SU-DHL-6 (cell line): ENCODE results near the gene COL21A1.

ENCODE experiments used
- H2AFZ ChIP-seq: fragments of 200-600 bp; sonication (generic); 2 replicates; pipeline ENCODE4 v1.6.1; 2014; ENCODE audit warnings: low read depth, mild to moderate bottlenecking, moderate library complexity, mixed read lengths, antibody characterized with exemption, low read length; ENCODE audit not compliant: severe bottlenecking
- H3F3A ChIP-seq: fragments of 200-600 bp; shearing (Covaris generic); 2 replicates; pipeline ENCODE4 v1.6.0; 2016; ENCODE audit warnings: antibody characterized with exemption, mild to moderate bottlenecking; ENCODE audit not compliant: insufficient read depth
- H3K27ac ChIP-seq: fragments of 200-600 bp; sonication (generic); 2 replicates; pipeline ENCODE4 v1.5.1; 2016; ENCODE audit warnings: low read depth, mild to moderate bottlenecking, low read length, moderate library complexity, mixed read lengths
- H3K27me3 ChIP-seq: fragments of 200-600 bp; sonication (generic), shearing (Covaris generic); 2 replicates; pipeline ENCODE4 v1.6.0; 2014; ENCODE audit warnings: mild to moderate bottlenecking, low read length
- H3K36me3 ChIP-seq: fragments of 200-600 bp; sonication (generic); 2 replicates; pipeline ENCODE4 v1.6.1; 2014; ENCODE audit warnings: mild to moderate bottlenecking, low read length, mixed read lengths
- H3K4me2 ChIP-seq: fragments of 300-600, 200-600 bp; shearing (Covaris generic), sonication (generic); 2 replicates; pipeline ENCODE4 v1.6.0; 2014; ENCODE audit warnings: low read length, low read depth, mild to moderate bottlenecking; ENCODE audit not compliant: poor library complexity, severe bottlenecking
- H3K4me3 ChIP-seq: fragments of 200-600 bp; sonication (generic); 2 replicates; pipeline ENCODE4 v1.5.1; 2014; ENCODE audit warnings: antibody characterized with exemption, low read length, mild to moderate bottlenecking, mixed read lengths; ENCODE audit not compliant: insufficient read depth, poor library complexity, severe bottlenecking
- H3K79me2 ChIP-seq: fragments of 200-600 bp; sonication (generic); 2 replicates; pipeline ENCODE4 v1.6.1; 2014; ENCODE audit warnings: mild to moderate bottlenecking, low read length, moderate library complexity; ENCODE audit not compliant: insufficient read depth
- H3K9ac ChIP-seq: fragments of 200-600 bp; sonication (generic); 2 replicates; pipeline ENCODE4 v1.7.0; 2014; ENCODE audit warnings: mild to moderate bottlenecking, low read length
- H3K9me2 ChIP-seq: fragments of 200-600 bp; sonication (generic); replicated peaks from 2 replicates; pipeline ENCODE4 v1.6.1; 2014; ENCODE audit warnings: low read length; ENCODE audit not compliant: insufficient read depth
- H3K9me3 ChIP-seq: fragments of 200-600 bp; sonication (generic); 2 replicates; pipeline ENCODE4 v1.6.1; 2014; ENCODE audit warnings: low read length, mixed read lengths; ENCODE audit not compliant: insufficient read depth
- H4K20me1 ChIP-seq: fragments of 200-600 bp; sonication (generic); 2 replicates; pipeline ENCODE4 v1.6.1; 2014; ENCODE audit warnings: low read depth, mild to moderate bottlenecking, antibody characterized with exemption, low read length, moderate library complexity, mixed read lengths
- EZH2phosphoT487 ChIP-seq: fragments of 200-600 bp; sonication (generic), shearing (Covaris generic); conservative IDR thresholded peaks from 2 replicates; pipeline ENCODE4 v1.6.1; 2018; ENCODE audit warnings: mild to moderate bottlenecking, antibody characterized with exemption, low read length, moderate library complexity, mixed read lengths
- TF ChIP-seq, protein P1 (sequence below): fragments of 200-600 bp; sonication (generic); IDR thresholded peaks from one replicate; pipeline ENCODE4 v1.5.1; 2017; ENCODE audit warnings: antibody characterized with exemption, mild to moderate bottlenecking, low read length, moderate library complexity; ENCODE audit not compliant: insufficient read depth, poor library complexity, severe bottlenecking

The COL21A1 gene

GRCh38 chr6:56026455-56027180 lies 220.8 kb downstream of the COL21A1 start:
- no peaks in the 10 kb centered on the region for H3K79me2 ChIP-seq
- no peak overlapping the region for H2AFZ ChIP-seq
- no peak overlapping the region for H3K4me2 ChIP-seq
- no peaks in the 10 kb centered on the region for H3K9me2 ChIP-seq
- no peak overlapping the region for H3K9ac ChIP-seq
- no peaks in the 10 kb centered on the region; the same call in 1 of the 2 replicates for H3K9me3 ChIP-seq
- H3K36me3 ChIP-seq: no peaks in the 10 kb centered on the region
- H3K27me3 ChIP-seq: no peaks in the 10 kb centered on the region
- no peak overlapping the region for H3K4me3 ChIP-seq
- H4K20me1 ChIP-seq: no peaks in the 10 kb centered on the region; the same call in 1 of the 2 replicates
- H3K27ac ChIP-seq: no peak overlapping the region
- TF ChIP-seq, protein P1, sequence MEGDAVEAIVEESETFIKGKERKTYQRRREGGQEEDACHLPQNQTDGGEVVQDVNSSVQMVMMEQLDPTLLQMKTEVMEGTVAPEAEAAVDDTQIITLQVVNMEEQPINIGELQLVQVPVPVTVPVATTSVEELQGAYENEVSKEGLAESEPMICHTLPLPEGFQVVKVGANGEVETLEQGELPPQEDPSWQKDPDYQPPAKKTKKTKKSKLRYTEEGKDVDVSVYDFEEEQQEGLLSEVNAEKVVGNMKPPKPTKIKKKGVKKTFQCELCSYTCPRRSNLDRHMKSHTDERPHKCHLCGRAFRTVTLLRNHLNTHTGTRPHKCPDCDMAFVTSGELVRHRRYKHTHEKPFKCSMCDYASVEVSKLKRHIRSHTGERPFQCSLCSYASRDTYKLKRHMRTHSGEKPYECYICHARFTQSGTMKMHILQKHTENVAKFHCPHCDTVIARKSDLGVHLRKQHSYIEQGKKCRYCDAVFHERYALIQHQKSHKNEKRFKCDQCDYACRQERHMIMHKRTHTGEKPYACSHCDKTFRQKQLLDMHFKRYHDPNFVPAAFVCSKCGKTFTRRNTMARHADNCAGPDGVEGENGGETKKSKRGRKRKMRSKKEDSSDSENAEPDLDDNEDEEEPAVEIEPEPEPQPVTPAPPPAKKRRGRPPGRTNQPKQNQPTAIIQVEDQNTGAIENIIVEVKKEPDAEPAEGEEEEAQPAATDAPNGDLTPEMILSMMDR: no peak
- no peak for TF ChIP-seq EZH2phosphoT487
- no peaks in the 10 kb centered on the region for H3F3A ChIP-seq

- Histone ChIP-seq H3K27me3 (no peaks in the 10 kb centered on the region), H3F3A (no peaks in the 10 kb centered on the region), H3K4me3 (no peak overlapping the region), H3K9me3 (no peaks in the 10 kb centered on the region; the same call in 1 of the 2 replicates), H3K9ac (no peak overlapping the region), H3K79me2 (no peaks in the 10 kb centered on the region), H2AFZ (no peak overlapping the region), H3K36me3 (no peaks in the 10 kb centered on the region), H3K27ac (no peak overlapping the region), H4K20me1 (no peaks in the 10 kb centered on the region), H3K9me2 (no peaks in the 10 kb centered on the region), H3K4me2 (no peak overlapping the region)
- no peak for TF ChIP-seq EZH2phosphoT487
- TF ChIP-seq, protein P1: no peak
Measured at GRCh38 chr6:56025795-56026194, 221.6 kb downstream of the COL21A1 start.

GRCh38 chr6:56024931-56025330 lies 222.4 kb downstream of the COL21A1 start:
- no peaks in the 10 kb centered on the region for H3K9me2 ChIP-seq
- TF ChIP-seq EZH2phosphoT487: no peak
- TF ChIP-seq, protein P1: no peak
- H3K4me3 ChIP-seq: no peak overlapping the region
- H3K79me2 ChIP-seq: no peaks in the 10 kb centered on the region
- no peaks in the 10 kb centered on the region; the same call in 1 of the 2 replicates for H3K9me3 ChIP-seq
- no peaks in the 10 kb centered on the region for H3K27me3 ChIP-seq
- H3K27ac ChIP-seq: no peak overlapping the region
- no peaks in the 10 kb centered on the region for H3F3A ChIP-seq
- H3K36me3 ChIP-seq: no peaks in the 10 kb centered on the region
- no peak overlapping the region for H3K9ac ChIP-seq
- H3K4me2 ChIP-seq: no peak overlapping the region
- H2AFZ ChIP-seq: no peak overlapping the region
- no peaks in the 10 kb centered on the region for H4K20me1 ChIP-seq
